ENCODE measurements around the gene CACNA2D3.

CACNA2D3 gene

DNA sequence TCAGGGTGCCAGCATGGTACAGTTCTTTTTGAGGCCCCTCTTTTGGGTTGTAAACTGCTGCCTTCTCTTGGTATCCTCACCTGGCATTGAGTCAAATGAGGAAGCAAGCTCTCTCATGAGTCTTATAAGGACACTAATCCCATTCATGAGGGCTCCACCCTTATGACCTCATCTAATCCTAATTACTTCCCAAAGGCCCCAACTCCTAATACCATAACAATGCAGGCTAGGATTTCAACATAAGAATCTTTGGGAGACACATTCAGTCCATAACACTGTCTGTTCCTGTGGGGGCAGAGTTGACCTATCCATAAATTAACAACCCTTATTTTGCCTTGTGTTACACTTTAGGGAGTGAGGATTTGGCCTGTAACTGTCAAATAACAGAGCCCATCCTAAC lies 527.2 kb downstream of the CACNA2D3 start:
- DNase-seq, result no peak

DNA sequence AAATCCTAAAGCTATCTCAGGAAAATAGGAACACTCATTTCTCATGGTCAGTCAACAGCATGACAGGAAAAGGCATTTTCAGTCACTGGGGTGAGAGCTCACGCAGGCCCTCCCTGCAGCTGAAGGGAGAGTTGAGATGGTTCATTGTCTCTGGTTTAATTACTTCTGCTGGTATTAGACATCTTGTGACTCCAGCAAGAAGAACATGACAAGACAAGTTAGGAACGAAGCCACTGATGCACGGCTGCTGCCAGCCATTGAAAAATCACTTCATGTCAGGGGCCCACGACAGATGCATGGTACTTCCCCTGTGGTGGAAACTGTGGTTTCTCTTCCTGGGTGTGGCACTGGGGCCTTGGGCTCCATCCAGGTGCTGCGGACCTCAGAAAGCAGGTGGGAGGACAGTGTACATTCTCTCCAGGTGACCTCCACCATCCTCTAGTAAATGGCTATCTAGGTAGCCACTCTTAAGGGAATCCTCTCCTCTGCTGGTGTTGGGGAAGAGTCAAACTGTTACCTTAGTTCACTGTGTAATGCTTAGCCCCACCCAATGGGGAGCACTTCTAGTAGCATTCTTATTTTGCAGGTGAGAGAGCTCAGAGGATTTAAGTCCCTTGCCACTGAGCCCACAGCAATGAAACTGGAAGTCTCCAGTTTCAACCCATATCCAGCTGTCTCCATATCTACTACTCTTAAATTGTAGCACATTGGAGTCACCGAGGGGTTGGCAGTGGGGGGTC lies 531.3 kb downstream of the CACNA2D3 start:
- no peak for DNase-seq

DNA sequence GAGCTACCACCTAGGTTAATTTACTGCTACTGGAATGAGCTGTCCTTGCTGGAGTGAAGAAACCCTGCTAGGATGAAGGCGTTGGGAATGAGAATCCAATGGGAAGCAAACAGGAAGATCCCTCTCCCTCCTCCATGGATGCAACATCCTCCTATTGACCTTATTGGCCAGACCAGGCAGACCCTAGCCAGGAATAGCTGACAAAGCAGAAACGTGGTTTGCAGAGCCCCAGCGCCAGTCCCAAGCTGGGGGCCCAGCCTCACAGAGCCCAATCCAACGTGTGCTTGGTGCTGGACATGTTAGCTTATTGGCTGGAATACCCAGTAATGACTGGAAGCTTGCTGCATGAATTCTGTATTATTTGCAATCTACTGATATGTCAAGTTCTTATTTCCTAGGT lies 532.4 kb downstream of the CACNA2D3 start:
- DNase-seq, result no peak

DNA sequence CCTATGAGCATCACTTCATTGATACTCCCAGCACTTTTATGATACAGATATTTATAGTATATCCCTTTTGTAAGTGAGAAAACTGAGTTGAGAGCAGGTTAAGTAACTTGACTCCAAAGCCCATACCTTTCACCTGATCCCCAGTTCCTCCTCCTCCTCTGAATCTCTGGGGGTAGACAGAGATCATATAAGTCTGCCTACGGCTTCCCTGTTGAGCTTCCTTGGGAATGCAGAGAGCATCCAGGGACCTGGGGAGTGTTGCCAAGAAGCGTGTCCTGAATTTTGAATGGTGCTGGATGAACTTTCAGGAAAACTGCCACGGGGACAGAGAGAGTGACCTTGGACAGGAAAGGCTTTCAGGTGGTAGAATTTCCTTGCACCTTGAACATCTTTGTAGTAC lies 537.0 kb downstream of the CACNA2D3 start:
- no peak for DNase-seq

DNA sequence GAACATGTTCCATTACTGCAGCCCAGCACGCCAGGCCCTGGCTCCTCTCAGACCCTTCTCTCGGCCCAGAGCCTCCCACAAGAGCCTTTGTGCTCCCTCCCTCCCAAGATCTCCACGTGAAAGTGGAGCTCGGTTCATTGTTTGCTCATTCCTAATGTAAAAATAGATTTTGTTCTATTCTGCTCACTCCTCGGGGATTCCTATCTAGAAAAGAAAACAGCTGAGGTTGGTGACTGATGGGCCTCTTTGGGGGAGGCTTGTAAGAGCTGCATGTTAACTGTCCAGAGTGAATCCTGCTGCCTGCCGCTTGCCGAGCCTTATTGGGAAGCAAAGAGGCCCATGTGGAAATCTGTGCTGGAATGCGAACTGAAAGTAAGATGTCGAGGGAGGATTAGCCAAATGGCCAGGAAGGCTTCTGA lies 538.4 kb downstream of the CACNA2D3 start:
- DNase-seq, result no peak

DNA sequence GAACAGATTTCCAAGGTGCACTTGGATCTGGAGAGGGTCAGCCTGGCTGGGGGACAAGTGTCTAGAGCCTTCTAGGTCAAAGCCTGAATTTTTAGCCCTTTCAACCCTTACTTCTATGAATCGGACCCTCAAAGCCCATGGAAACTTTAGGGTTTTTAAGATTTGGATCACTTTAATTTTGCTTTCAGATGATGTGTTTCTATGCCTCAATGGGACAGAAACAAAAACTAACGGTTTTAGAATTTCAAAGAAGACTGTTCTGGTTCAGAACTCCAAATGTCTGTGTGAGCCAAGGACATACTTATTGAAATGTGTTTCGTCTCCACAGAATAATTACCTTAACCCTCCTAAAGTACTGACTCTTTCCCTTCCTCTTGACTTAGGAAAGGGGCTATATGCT lies 538.8 kb downstream of the CACNA2D3 start:
- no peak for DNase-seq

DNA sequence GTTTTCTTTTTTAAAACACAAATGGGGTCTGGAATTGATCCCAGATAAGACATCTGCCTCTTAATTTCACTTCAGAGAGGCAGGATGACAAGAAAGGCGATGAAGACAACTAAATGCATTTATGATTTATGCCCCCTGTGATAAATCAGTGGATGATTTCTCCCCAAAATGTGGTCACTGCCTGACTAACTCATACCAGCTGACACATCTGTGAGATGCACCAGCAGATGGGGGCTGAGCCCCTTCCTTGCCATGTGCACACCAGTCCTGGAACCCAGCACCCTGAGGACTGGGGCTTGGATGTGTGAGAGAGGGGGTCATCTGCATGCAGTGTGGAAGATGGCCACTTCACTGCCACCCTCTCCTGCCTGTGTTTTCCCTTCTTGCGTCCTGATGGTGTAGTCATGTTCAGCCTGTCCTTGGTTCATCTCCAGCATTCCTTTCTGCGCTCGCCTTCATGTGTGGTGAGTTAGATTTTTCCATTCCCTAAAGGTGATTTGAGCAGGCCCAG lies 541.2 kb downstream of the CACNA2D3 start:
- DNase-seq, result no peak

DNA sequence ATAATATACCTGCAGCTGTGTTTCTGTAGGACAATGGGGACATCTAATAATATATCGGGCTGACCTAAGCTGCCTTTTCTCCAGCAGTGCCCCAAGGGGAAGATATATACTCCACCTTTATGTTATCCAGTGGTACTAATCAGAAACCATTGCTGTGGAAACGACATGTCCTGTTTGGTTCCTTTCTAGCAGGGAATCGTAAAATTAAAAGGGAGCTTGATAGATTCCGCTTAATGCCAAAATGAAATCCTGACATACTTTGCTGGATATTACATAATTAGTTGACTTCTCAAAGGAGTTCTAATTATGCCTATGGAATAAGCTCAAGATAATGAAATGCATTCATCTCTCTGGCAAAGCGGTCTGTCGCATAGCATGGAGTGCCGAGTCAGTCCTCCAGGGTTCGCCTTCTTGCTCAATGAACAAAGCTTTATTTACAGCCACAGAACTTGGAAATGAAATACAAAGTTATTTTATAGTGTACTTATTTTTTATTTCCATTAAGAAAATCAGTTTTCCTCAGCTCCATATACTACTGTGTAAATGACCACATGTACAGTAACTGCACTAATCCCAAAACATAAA lies 542.8 kb downstream of the CACNA2D3 start:
- DNase-seq, result no peak

DNA sequence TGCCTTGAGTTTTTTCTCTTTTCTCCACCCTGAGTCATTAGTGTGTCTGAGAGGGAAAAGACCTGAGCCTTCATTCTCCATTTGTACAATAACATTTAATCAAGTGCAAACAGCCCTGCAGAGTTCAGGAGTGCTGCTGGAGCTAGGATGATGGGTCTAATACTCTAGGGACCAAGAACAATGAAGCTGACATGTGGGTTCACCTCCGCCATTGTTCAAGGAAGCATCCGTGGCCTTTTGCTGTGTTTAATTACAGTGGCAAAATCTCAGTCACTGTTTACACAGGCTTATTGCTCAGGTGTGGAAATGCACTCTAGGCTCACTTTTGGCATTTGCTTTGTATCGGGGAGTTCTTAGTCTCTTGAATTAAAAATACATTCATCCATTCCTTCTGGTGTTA lies 545.9 kb downstream of the CACNA2D3 start:
- no peak for DNase-seq

DNA sequence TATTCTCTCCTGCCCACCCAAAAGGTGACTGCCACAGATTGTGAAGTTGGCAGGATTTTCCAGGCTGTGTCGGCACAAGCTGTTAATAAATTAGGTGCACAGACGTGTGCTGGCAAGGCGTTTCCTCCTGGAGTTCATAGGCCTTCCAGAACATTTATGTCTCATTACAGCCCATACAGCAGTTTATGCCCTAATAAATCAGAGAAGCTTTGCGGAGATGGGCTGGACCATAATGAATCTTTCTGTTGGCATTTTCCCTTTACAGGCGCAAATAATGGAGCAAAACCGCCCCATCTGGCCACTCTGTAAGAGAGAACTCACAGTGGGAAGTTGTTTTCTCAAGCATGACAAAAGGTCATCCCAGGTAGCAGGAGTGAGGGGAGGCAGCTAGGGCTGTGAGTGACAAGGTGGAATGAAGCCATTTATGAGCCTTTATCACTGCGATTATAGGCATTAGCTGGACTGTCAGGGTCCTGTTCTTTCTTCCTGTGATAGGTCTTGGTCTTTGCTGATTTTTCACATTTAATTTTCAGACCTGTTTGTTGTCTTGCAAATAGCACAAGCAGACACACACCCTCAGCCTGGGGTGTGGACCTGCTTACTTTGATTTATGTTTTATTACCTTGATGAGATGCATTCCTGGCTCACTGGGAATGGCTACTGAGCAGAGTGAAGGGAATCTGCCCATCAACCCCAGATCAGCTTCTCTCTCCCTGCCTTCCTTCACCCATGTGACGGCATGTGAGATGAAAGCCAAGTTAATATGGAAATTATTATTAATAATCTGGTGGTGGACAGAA lies 548.0 kb downstream of the CACNA2D3 start:
- DNase-seq, result no peak

DNA sequence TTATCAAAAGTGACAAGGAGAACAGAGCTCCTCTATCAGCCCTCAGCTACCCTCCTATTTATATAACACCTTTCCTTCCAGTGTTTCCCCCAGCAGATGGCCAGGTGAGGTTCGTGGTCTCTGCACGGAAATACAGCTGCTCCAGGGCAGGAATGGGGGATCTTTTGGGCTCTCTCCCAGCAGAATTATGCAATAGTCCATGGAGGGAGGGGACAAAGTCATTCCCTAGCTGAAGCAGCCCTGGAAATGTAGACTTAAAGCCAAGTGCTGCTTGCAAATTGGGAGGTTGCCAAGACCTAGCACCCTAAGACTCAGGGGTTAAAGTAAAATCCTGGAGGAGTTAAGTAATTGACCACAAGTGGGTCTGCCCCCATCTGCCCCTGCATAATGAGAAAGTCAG lies 549.2 kb downstream of the CACNA2D3 start:
- DNase-seq, result no peak

DNA sequence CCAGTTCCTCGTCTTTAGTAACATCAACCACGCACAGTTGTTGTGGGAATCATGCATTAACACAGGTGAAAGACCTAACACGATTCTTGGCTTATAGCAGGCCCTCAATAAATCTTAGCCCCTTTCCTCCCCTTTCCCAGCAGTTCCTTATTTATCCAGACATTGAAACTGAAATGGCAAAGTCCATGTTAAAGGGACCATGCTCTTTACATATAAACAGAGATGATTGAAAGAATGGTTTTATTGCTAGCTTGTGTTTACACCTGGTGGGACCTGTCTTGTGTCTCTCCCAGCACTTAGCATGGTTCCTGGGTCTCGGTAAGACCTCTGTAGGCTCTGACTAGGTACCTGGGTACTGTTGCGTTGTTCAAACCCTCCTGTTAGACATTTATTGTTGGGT lies 553.7 kb downstream of the CACNA2D3 start:
- no peak for DNase-seq

DNA sequence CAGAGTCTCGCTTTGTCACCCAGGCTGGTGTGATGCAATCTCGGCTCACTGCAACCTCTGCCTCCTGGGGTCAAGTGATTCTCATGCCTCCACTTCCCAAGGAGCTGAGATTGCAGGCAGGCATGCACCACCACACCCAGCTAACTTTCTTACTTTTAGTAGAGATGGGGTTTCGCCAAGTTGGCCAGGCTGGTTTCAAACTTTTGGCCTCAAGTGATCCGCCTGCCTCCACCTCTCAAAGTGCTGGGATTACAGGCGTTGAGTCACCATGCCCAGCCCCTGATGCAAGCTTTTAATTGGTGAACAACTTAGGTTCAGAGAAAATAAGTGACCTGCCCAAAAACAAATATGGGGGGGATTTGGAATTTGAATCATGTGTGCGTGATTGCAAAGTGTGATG lies 559.4 kb downstream of the CACNA2D3 start:
- no peak for DNase-seq

DNA sequence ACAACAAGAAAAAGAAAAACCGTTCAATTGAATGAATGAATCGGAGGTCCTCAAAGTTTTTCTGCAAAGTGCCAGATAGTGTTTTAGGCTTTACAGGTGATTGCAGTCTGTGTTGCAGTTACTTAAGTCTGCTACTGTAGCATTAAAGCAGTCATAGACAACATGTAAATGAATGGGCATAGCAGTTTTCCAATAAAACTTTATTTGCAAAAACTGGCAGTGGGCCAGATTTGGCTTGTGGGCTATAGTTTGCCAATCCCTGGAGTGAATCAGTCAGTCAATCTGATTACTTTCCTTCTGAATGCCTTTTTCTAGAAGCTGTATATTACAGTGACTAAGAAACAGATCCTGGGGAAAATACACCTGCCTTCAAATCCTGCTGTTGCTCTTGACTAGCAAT lies 562.9 kb downstream of the CACNA2D3 start:
- no peak for DNase-seq

DNA sequence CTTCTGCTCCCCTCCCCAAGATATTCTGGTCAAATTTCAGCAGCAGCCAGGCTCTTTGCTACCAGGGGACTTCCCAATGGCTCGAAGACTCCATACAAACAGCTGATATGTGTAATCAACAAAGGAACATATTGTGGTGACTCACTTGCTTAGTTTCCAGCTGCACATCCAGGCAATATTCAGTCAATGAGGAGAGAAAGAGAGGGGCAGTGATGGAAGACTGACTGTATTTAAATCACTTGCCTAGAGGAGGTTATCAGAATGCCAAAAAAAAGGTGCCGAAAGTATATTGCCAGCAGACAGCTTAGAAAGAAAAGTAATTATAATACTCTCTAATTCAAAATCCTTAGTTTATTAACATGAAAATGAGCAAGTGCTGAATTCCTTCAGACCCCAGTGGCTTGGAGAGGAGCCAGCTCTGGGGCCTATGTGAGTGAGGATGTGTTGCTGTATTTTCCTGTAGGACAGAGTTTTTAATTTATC lies 569.0 kb downstream of the CACNA2D3 start:
- no peak for DNase-seq

DNA sequence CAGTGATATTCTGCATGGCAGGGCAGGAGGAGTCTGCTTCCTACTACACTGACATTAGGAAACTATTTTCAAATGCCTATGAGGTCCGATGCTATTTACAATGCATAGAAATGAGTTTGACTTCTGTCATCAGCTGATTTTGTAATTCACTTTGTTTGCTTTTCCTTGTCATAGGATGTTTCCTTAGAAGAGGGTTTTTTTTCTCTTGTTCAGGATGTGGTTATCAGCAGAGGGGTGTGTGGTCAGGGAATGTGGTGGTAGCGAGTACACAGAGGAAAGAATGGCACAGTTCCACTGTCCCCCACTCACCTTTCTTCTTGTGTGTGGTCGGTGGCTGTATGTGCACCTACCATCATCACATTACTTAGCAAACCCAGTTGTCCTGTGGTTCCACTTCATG lies 574.0 kb downstream of the CACNA2D3 start:
- DNase-seq, result no peak

DNA sequence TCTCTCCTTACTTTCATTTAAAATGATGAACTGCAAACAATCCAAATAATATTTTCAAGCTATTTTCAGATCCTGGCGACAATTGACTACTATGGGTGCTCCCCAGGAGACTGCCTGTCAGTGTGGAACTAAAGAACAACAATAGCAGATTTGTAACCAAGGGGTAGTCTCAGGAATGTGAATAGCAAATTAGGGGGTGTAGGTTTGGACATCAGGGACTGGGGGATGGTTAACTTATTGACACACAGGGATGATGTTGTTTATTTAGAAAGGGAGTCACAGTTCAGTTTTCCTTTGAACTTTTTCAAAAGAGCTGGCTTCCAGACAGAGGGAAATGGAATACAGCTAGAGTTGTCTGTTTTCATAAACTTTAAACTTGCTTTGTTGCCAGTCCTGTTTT lies 575.7 kb downstream of the CACNA2D3 start:
- no peak for DNase-seq

DNA sequence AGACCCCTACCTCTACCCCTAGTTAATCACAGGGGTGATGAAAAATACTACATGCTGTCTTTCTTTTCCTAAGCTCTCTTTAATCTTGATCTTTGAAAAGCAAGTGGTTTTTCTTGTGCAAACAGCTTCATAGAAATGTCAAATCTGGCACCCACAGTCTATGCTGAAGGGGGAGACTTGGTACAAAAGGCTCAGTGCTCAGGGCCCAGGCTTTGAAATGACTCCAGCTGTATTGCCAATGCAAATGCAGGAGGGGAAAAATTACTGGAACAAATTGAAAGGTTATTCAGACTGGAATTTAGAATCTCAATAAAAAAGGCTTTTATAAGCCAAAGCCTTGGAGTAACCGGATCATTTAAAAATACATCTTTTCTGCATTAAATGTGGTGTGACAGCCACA lies 581.6 kb downstream of the CACNA2D3 start:
- no peak for DNase-seq

DNA sequence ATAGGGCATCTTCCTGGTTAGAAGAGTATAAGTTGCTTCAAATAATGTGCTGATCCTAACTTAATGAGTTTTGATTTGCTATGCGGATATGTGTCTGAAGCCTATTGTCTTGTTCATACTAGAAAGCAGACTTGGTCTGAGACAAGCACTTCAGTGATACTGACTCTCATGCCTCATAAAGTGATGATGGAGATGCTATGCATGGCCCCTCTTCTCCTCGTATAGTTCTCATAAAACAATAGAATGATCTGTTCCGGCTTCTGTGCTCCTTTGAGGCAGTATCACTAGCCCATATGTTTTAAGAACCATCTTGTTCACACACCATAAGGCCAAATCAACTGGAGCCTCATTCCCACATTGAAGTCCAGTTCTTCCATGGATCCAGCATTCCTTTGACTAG lies 583.4 kb downstream of the CACNA2D3 start:
- no peak for DNase-seq

DNA sequence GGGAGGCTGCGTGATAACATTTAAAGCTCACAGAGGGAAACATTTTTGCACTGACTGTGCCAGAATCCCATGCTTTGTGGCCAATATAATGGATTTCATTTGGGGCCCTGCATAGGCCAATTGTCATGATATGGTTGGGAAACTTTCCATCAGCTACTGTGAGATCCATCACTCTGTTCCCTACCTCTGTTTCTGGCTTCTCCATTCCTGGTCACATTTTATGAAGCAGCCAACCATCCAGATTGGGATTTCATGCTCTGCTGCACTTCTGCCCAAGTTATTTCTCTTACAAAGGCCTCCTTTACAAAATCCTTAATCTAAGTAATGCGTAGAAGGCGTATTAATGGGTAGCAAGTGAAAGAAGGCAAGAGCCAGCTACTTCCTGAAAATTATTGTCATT lies 584.4 kb downstream of the CACNA2D3 start:
- DNase-seq, result no peak

DNA sequence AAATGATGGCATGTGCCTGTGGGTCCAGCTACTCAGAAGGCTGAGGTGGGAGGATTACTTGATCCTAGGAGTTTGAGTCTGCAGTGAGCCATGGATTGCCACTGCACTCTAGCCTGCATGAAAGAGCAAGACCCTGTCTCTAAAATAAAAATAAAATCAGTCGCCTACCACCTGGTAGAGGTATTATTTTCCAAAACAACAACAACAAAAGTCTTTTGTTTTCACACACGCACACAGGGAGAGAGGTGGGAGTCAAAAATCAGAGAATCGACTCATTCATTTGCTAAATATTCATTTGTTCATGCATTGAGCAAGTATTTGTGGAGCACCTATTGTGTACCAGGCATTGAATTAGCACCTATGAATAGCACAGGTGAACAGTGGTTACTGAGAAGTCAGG lies 587.4 kb downstream of the CACNA2D3 start:
- no peak for DNase-seq

DNA sequence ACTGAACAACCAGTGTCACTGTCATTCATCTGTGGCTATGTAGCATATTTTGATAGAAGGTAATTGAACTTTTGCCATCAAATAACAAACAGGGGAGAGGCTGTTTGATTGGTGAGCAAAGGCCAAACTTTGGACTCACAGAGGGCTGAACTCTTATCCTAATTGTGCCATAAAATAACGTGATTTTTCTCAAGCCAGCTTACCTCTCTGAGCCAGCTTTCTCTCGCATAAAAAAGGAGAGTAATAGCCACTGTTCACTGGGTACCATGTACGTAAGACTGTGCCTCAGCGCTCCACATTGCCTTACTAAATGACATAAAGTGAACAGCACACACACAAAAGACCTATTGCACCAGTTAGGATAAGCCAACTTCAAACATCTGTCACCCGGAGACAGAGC lies 588.6 kb downstream of the CACNA2D3 start:
- no peak for DNase-seq

DNA sequence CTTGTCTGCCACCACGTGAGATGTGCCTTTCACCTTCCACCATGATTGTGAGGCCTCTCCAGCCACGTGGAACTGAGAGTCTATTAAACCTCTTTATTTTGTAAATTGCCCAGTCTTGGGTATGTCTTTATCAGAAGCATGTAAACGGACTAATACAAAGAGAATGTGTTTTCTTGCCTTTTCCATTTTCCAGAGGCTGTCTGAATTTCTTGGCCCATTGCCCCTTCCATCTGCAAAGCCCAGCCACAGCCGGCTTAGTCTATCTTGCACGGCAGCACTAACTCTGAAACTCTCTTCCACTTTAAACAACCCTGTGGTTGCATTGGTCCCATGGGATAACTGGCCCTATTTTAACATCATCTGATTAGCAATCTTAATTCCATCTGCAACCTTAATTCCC lies 590.2 kb downstream of the CACNA2D3 start:
- DNase-seq, result no peak

DNA sequence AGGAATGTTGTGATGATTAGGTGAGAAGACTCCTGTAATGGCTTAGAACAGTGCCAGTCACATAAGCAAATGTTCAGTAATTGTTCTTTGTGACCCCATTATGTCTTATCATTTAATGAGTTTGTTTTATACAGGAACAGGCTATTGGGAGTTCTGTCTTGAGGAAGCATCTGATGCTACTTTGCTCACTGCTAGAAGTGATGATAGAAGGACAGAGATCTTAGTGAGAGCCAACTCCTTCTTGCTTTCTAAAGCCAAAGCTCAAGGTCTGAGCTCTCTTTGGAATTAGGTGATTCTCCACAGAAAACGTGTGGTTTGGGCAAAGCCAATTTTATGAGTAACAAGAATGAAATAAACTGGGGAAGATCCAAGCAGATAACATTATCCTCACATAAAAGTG lies 590.7 kb downstream of the CACNA2D3 start:
- no peak for DNase-seq

All from CD4-positive, alpha-beta T cell treated with Interleukin-17A for 4 hours (primary cell).